ENCODE results near the gene CUL2.

- TF ChIP-seq FOXP2 (optimal IDR thresholded peaks at IDR 0.05; ENCODE audit: control extremely low read depth, extremely low read length, insufficient read depth) (no peak), EZH2 (IDR thresholded peaks at IDR 0.05) (no peak)
Observed at GRCh38 chr10:35096312-35096711, 6.2 kb upstream of the CUL2 start.

Data from SK-N-MC (cell line).